ENCODE results near the gene ABTB2. TPM values are rescaled to one million over a fixed set of nuclear protein-coding genes. Genes with fewer than 3 reads are reported as not detected.

ABTB2 gene
- total and polyA plus RNA-seq, 2 of the 8 experiments (the other 6 are each of a cell fraction or from before 2014, with no cell fraction given) = 7.7 to 10.2 TPM

- TF ChIP-seq MAFK (IDR thresholded peaks at IDR 0.05; ENCODE audit: low read depth, low read length) (no peak), E2F6 (IDR thresholded peaks at IDR 0.05) (no peak), PHF8 (conservative IDR thresholded peaks at IDR 0.05; ENCODE audit: low read depth, low read length) (no peak), CTCF (IDR thresholded peaks at IDR 0.05; ENCODE audit: control extremely low read depth in 1 of 3, insufficient read depth in 1 of 3, low read depth in 1 of 3, low read length in 3 of 3) (no peak)
Measured at GRCh38 chr11:34218067-34218466, 139.7 kb downstream of the ABTB2 start (continued).
